Gastrocnemius medialis (tissue), 4 donors: ENCODE measurements around the gene ZNF536. TPM values are rescaled to one million over a fixed set of nuclear protein-coding genes. Genes with fewer than 3 reads are reported as not detected.

Source experiments
- ATAC-seq, 2 donors: fragments of 150-250 bp; one replicate each; pipeline ENCODE4 v1.9.1; 2016
- DNase-seq, 2 donors: peaks; one replicate each; pipeline ENCODE4 v3.0.0-alpha.2; 2019
- H3K27ac ChIP-seq, 4 donors: fragments of 200-600 bp; sonication (generic); 1 replicate in 1 of 4; 2 replicates in 3 of 4; pipeline ENCODE4 v1.5.1; 2016 to 2018; ENCODE audit warnings: mild to moderate bottlenecking in 2 of 4, moderate library complexity in 1 of 4
- H3K27me3 ChIP-seq, 3 donors: fragments of 200-600 bp; sonication (generic) in 2 of 3; 1 replicate in 1 of 3; 2 replicates in 2 of 3; pipeline versions ENCODE4 v1.5.1 to v1.6.0; 2016 to 2019; ENCODE audit warnings: mild to moderate bottlenecking in 1 of 3, moderate library complexity in 1 of 3
- H3K36me3 ChIP-seq, 2 donors: fragments of 200-600 bp; sonication (generic) in 1 of 2; one replicate each; pipeline ENCODE4 v1.5.1; 2017 to 2018
- H3K4me1 ChIP-seq, 2 donors: fragments of 200-600 bp; sonication (generic) in 1 of 2; one replicate each; pipeline ENCODE4 v1.5.1; 2016 to 2017; ENCODE audit warnings: mild to moderate bottlenecking in 2 of 2
- H3K4me3 ChIP-seq, 4 donors: fragments of 200-600 bp; sonication (generic) in 3 of 4; 1 replicate in 1 of 4; 2 replicates in 3 of 4; pipeline ENCODE4 v1.5.1; 2016 to 2019; ENCODE audit warnings: mild to moderate bottlenecking in 2 of 4
- H3K9me3 ChIP-seq, 3 donors: fragments of 200-600 bp; sonication (generic) in 2 of 3; 1 replicate in 1 of 3; 2 replicates in 2 of 3; pipeline ENCODE4 v1.5.1; 2016 to 2019
- POLR2A ChIP-seq, 2 donors: fragments of 450-650 bp; IDR thresholded peaks; one replicate each; pipeline ENCODE4 v1.6.1; 2017; ENCODE audit warnings: antibody characterized with exemption in 2 of 2, mild to moderate bottlenecking in 2 of 2, moderate library complexity in 2 of 2
- in situ Hi-C, 4 donors: fragments of 200-750 bp; cut with MboI; loops; one replicate each; pipeline versions ENCODE4 v1.15.0 to v1.8.0; 2017; ENCODE audit warnings: low sequenced_read_pairs in 4 of 4
- intact Hi-C: fragments of 100-400 bp; cut with DNase I; formaldehyde crosslinking; loops from one replicate; pipeline ENCODE4 v1.15.1; 2023; ENCODE audit warnings: low total_unique reads
- total RNA-seq, 4 donors: library from RNA; depleted of rRNA; stranded (reverse); fragments of >200 nt; gene quantifications; one replicate each; pipeline versions ENCODE4 v1.1.0 to v1.2.3, GENCODE V29; 2016
- TF ChIP-seq, protein P1 (sequence below), 5 experiments: fragments of 450-650 bp in 3 of 5; fragments of 200-600 bp in 2 of 5; sonication (generic) in 2 of 5; IDR thresholded peaks in 4 of 5; conservative IDR thresholded peaks in 1 of 5; 1 replicate in 4 of 5; 2 replicates in 1 of 5; pipeline ENCODE4 v1.5.1; 2016 to 2019; ENCODE audit warnings: antibody characterized with exemption in 5 of 5, mild to moderate bottlenecking in 3 of 5, moderate library complexity in 3 of 5

ZNF536 gene
- total RNA-seq, result under 1 TPM in 3 of 4 donors, not detected in 1; 0.12 to 0.44 (median 0.20) TPM

DNA sequence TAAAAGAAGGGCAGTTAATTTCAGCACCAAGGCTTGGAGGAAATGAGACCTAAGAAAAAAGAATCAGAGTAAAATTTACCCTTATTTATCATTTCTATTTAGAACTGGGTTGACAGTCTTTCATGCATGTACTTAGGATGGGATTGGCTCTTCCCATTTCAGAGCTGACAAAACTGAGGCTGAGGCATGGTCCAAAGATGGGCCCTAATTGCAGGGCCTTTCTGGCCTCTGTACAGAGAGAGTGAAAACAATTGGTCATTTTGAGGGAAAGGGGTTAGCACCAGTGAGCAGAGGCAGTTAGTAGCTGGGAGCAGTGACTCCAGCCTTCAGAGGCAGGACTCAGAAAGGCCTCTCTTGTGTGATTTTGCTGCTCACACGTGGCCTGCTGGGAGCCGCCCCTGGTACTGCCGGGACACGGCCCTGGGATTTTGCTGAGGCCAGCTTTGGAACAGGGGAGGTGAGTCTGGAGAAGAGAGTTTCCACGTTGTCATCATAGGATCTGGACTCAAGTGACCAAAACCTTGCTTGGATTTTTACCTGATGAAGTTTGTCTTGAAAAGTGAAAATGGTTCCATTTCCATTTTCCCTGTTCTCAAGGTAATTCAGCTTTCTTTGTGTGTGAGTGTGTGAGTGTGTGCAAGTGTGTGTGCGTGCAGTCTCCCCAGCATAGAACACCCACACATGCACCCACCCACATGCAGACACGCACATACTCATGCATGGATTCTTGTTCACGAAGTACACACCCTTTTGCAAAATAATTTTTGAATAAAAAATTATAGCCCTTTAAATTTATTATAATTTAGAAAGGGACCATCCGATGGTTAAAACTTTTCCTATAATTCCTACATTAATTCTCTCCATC, at the start of gene ZNF536:
ZNF536 (plus strand) TSS at position 425 of the 865 bp plus-strand sequence. CDS start 71,179 bp downstream, outside the sequence.
- Histone ChIP-seq H3K27ac (no peak within 1 kb of the TSS), H3K27me3 (peaks cover 6 to 16% (median 8%) of the 10 kb centered on the region in 3 donors), H3K4me3 (no peak within 1 kb of the TSS), H3K36me3 (no peaks in the 10 kb centered on the region), H3K9me3 (no peaks in the 10 kb centered on the region), H3K4me1 (no peaks in the 10 kb centered on the region)
- TF ChIP-seq POLR2A (IDR thresholded peaks at IDR 0.05), result no peak
- TF ChIP-seq, protein P1, sequence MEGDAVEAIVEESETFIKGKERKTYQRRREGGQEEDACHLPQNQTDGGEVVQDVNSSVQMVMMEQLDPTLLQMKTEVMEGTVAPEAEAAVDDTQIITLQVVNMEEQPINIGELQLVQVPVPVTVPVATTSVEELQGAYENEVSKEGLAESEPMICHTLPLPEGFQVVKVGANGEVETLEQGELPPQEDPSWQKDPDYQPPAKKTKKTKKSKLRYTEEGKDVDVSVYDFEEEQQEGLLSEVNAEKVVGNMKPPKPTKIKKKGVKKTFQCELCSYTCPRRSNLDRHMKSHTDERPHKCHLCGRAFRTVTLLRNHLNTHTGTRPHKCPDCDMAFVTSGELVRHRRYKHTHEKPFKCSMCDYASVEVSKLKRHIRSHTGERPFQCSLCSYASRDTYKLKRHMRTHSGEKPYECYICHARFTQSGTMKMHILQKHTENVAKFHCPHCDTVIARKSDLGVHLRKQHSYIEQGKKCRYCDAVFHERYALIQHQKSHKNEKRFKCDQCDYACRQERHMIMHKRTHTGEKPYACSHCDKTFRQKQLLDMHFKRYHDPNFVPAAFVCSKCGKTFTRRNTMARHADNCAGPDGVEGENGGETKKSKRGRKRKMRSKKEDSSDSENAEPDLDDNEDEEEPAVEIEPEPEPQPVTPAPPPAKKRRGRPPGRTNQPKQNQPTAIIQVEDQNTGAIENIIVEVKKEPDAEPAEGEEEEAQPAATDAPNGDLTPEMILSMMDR (IDR thresholded peaks at IDR 0.05 in 4 of 5, conservative IDR thresholded peaks at IDR 0.05 in 1 of 5), result no peak
- in situ Hi-C loops (no loop called here), intact Hi-C loops (no loop called here)
- no peak for ATAC-seq
- DNase-seq, result no peak

DNA sequence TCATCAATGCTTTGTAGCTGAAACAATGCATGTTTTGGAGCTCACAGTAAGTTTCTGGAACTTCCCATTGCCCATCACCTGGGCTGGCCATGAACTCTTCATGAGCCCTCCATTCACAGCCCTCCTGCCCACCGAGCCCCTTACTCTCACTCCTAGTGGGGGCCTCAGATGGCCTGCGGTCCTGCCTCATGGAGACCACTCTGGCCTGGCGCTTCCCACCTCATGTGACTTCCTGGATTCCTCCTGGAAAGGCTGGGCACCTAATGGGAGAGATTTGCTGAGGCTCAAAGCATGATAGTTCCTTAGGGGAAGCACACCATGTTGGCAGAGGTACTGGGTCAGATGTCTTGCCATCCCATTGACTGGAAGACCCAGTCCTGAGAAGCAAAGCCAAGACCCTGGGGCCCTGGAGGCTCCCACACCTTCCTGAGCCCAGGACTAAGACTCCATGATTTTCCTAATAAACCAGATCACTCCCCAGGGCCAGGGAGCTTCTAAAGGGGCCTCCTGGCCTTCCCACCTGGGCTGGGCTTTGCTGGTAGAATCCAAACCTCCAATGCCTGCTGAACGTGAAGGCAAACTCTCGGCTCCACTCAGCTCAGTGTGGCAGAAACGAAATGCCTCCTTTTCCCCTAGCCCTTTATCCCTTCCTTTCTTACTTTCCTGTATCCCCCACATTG, 49.4 kb upstream of the ZNF536 start:
- TF ChIP-seq, protein P1 (IDR thresholded peaks at IDR 0.05 in 4 of 5, conservative IDR thresholded peaks at IDR 0.05 in 1 of 5), result no peak
- TF ChIP-seq POLR2A (IDR thresholded peaks at IDR 0.05), result no peak
- in situ Hi-C loops (no loop called here), intact Hi-C loops (no loop called here)
- ATAC-seq (no peak), DNase-seq (no peak)
- H3K4me3 ChIP-seq, result no peak overlapping the region
- H3K27me3 ChIP-seq, result no peaks in the 10 kb centered on the region
- peaks cover 0 to 8% of the 10 kb centered on the region in 2 donors for H3K4me1 ChIP-seq
- no peaks in the 10 kb centered on the region for H3K9me3 ChIP-seq
- H3K27ac ChIP-seq, result no peak overlapping the region
- no peaks in the 10 kb centered on the region for H3K36me3 ChIP-seq

DNA sequence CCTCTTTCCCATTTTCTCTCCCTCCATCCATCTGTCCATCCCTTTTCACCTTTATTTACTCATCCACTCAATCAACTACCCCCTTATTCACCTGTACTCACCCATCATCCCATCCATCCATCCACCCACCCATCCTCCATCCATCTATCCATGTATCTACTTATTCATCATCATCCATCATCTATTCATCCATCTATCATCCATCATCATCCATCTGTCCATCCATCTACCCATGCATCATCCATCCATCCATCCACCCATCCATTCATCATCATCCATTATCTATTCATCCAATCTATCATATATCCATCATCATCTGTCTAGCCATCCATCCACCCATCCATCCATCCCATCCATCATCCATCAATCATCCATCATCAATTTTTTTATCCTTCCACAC, 48.3 kb upstream of the ZNF536 start:
- Histone ChIP-seq H3K27me3 (no peaks in the 10 kb centered on the region), H3K9me3 (no peaks in the 10 kb centered on the region), H3K27ac (no peak overlapping the region), H3K36me3 (no peaks in the 10 kb centered on the region), H3K4me3 (no peak overlapping the region), H3K4me1 (peaks cover 0 to 8% of the 10 kb centered on the region in 2 donors)
- DNase-seq (no peak), ATAC-seq (no peak)
- TF ChIP-seq, protein P1 (IDR thresholded peaks at IDR 0.05 in 4 of 5, conservative IDR thresholded peaks at IDR 0.05 in 1 of 5), result no peak
- intact Hi-C loops, result no loop called here
- in situ Hi-C loops, result no loop called here

DNA sequence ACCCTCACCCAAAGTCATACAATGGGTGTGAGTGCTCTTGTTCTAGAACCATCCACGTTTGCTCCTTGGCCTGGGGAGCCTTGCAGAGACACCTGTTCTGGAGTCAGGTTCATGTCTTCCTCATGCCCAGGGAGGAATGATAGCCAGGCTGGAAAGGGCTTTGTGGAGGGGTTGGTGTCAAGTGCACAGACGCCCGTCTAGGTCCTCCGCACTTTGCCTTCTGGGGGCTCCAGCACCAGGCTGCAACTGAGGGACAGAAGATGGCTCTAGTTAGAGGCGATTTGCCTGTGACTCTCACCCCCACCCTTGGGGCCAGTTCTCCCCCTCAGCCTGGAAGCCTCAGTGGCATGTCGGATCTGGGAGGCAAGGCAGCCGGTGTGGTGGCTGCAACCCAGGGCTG, 47.2 kb upstream of the ZNF536 start:
- in situ Hi-C loops, result no loop called here
- Histone ChIP-seq H3K4me3 (no peak overlapping the region), H3K9me3 (no peaks in the 10 kb centered on the region), H3K27ac (no peak overlapping the region), H3K27me3 (no peaks in the 10 kb centered on the region), H3K36me3 (no peaks in the 10 kb centered on the region), H3K4me1 (peaks cover 0 to 8% of the 10 kb centered on the region in 2 donors)
- intact Hi-C loops, result no loop called here
- no peak for ATAC-seq
- no peak for DNase-seq
- TF ChIP-seq, protein P1 (IDR thresholded peaks at IDR 0.05 in 4 of 5, conservative IDR thresholded peaks at IDR 0.05 in 1 of 5), result no peak
- TF ChIP-seq POLR2A (IDR thresholded peaks at IDR 0.05), result no peak
